ENCODE results near the gene TAS2R31.
"Not testable (repeated sequence)": the region's sequence is repeated elsewhere in the genome, so short reads cannot be mapped to it uniquely, and the experiment has no call there.

The TAS2R31 gene

GRCh38 chr12:11059784-11060183 lies 28.6 kb upstream of the TAS2R31 start:
- no peak for TF ChIP-seq CTCF (conservative IDR thresholded peaks at IDR 0.05)
- TF ChIP-seq ZFX (IDR thresholded peaks at IDR 0.05) = no peak
- H3K27ac ChIP-seq = no peak overlapping the region

- TF ChIP-seq ZFX (IDR thresholded peaks at IDR 0.05) (no peak), CTCF (conservative IDR thresholded peaks at IDR 0.05) (no peak)
- H3K27ac ChIP-seq = no peak overlapping the region
Observed at GRCh38 chr12:11059041-11059440, 27.8 kb upstream of the TAS2R31 start.

GRCh38 chr12:11055306-11055705 lies 24.1 kb upstream of the TAS2R31 start:
- H3K27ac ChIP-seq = no peak overlapping the region
- no peak for TF ChIP-seq ZFX (IDR thresholded peaks at IDR 0.05)
- no peak for TF ChIP-seq CTCF (conservative IDR thresholded peaks at IDR 0.05)

GRCh38 chr12:11049806-11050531 lies 18.8 kb upstream of the TAS2R31 start:
- H3K27ac ChIP-seq = not testable (repeated sequence)

- H3K27ac ChIP-seq = not testable (repeated sequence)
Observed at GRCh38 chr12:11041366-11041765, 10.2 kb upstream of the TAS2R31 start.

- no peak for TF ChIP-seq ZFX (IDR thresholded peaks at IDR 0.05)
- no peak for TF ChIP-seq CTCF (conservative IDR thresholded peaks at IDR 0.05)
Observed at GRCh38 chr12:11040162-11040561, 9.0 kb upstream of the TAS2R31 start.

GRCh38 chr12:11039171-11039570 lies 8.0 kb upstream of the TAS2R31 start:
- TF ChIP-seq CTCF (conservative IDR thresholded peaks at IDR 0.05) (no peak), ZFX (IDR thresholded peaks at IDR 0.05) (no peak)
- H3K27ac ChIP-seq = no peak overlapping the region

More at GRCh38 chr12:11040162-11040561, 9.0 kb upstream of the TAS2R31 start:
- H3K27ac ChIP-seq = no peak overlapping the region

- not testable (repeated sequence) for H3K27ac ChIP-seq
Observed at GRCh38 chr12:11033959-11034358, 2.8 kb upstream of the TAS2R31 start.

- no peak overlapping the region for H3K27ac ChIP-seq
- TF ChIP-seq ZFX (IDR thresholded peaks at IDR 0.05) = no peak
- TF ChIP-seq CTCF (conservative IDR thresholded peaks at IDR 0.05) = peak; percentile 29
Observed at GRCh38 chr12:11026118-11026517, 5.1 kb downstream of the TAS2R31 start.

Measured in C4-2B (cell line).